ENCODE measurements around the gene ATP1B1. TPM values are rescaled to one million over a fixed set of nuclear protein-coding genes. Genes with fewer than 3 reads are reported as not detected.

ATP1B1 gene
- total RNA-seq, 1 experiment from 2014 or later: 48.6 TPM

- ATAC-seq (no peak), DNase-seq (ENCODE audit: low read depth, low spot score) (no peak)
- BruUV-seq (replicated peaks): no TSS peak
- Histone ChIP-seq H3K27me3 (ENCODE audit: insufficient read depth, low read length) (no peaks in the 10 kb centered on the region), H2AFZ (ENCODE audit: low read depth, low read length, poor library complexity, severe bottlenecking) (no peak overlapping the region), H3K4me2 (ENCODE audit: low read length) (no peak overlapping the region), H3K4me3 (replicated peaks in 1 of 2; ENCODE audit: low read depth in 1 of 2, low read length in 2 of 2) (no peak overlapping the region), H3K9me3 (ENCODE audit: control insufficient read depth in 1 of 2, insufficient read depth in 1 of 2, low read depth in 1 of 2, low read length in 2 of 2) (no peaks in the 10 kb centered on the region), H3K9ac (ENCODE audit: low read length) (no peak overlapping the region), H3K9me2 (ENCODE audit: insufficient read depth) (no peaks in the 10 kb centered on the region), H4K20me1 (ENCODE audit: insufficient read depth) (no peaks in the 10 kb centered on the region), H3K27ac (ENCODE audit: low read depth, low read length) (no peak overlapping the region), H3K79me2 (ENCODE audit: insufficient read depth, low read length) (no peaks in the 10 kb centered on the region), H3K4me1 (ENCODE audit: control insufficient read depth in 1 of 2, insufficient read depth in 2 of 2, low read length in 2 of 2) (peaks cover 0 to 11% of the 10 kb centered on the region in 2 experiments; a peak in 3 of 4 replicates), H3K36me3 (ENCODE audit: control insufficient read depth in 1 of 2, insufficient read depth in 2 of 2, low read length in 2 of 2) (no peaks in the 10 kb centered on the region)
- ChIA-PET POLR2A (no interaction called here), RAD21 (ENCODE audit: low non-redundant PET in 1 of 2, low total read pairs in 2 of 2, uncharacterized antibody in 2 of 2, unreplicated experiment in 2 of 2) (no interaction called here), CTCF (no interaction called here)
- TF ChIP-seq CBX3 (IDR thresholded peaks at IDR 0.05; ENCODE audit: low read depth): no peak
- no peak for TF ChIP-seq TCF7L2 (IDR thresholded peaks at IDR 0.05; ENCODE audit: borderline replicate concordance, extremely low read depth, insufficient read depth, insufficient read length)
- no peak for TF ChIP-seq SRF (IDR thresholded peaks at IDR 0.05; ENCODE audit: low read depth)
- no peak for TF ChIP-seq JUND (IDR thresholded peaks at IDR 0.05)
- TF ChIP-seq EZH2phosphoT487 (IDR thresholded peaks at IDR 0.05; ENCODE audit: borderline replicate concordance): no peak
- TF ChIP-seq EGR1 (IDR thresholded peaks at IDR 0.05; ENCODE audit: low read depth): no peak
- no peak for TF ChIP-seq SP1 (IDR thresholded peaks at IDR 0.05; ENCODE audit: low read depth)
- TF ChIP-seq, protein P1, sequence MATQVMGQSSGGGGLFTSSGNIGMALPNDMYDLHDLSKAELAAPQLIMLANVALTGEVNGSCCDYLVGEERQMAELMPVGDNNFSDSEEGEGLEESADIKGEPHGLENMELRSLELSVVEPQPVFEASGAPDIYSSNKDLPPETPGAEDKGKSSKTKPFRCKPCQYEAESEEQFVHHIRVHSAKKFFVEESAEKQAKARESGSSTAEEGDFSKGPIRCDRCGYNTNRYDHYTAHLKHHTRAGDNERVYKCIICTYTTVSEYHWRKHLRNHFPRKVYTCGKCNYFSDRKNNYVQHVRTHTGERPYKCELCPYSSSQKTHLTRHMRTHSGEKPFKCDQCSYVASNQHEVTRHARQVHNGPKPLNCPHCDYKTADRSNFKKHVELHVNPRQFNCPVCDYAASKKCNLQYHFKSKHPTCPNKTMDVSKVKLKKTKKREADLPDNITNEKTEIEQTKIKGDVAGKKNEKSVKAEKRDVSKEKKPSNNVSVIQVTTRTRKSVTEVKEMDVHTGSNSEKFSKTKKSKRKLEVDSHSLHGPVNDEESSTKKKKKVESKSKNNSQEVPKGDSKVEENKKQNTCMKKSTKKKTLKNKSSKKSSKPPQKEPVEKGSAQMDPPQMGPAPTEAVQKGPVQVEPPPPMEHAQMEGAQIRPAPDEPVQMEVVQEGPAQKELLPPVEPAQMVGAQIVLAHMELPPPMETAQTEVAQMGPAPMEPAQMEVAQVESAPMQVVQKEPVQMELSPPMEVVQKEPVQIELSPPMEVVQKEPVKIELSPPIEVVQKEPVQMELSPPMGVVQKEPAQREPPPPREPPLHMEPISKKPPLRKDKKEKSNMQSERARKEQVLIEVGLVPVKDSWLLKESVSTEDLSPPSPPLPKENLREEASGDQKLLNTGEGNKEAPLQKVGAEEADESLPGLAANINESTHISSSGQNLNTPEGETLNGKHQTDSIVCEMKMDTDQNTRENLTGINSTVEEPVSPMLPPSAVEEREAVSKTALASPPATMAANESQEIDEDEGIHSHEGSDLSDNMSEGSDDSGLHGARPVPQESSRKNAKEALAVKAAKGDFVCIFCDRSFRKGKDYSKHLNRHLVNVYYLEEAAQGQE (IDR thresholded peaks at IDR 0.05; ENCODE audit: low read depth): no peak
- no peak for TF ChIP-seq EZH2 (IDR thresholded peaks at IDR 0.05)
- no peak for TF ChIP-seq POLR2AphosphoS5 (IDR thresholded peaks at IDR 0.05; ENCODE audit: low read depth, low read length)
- TF ChIP-seq, protein P2, sequence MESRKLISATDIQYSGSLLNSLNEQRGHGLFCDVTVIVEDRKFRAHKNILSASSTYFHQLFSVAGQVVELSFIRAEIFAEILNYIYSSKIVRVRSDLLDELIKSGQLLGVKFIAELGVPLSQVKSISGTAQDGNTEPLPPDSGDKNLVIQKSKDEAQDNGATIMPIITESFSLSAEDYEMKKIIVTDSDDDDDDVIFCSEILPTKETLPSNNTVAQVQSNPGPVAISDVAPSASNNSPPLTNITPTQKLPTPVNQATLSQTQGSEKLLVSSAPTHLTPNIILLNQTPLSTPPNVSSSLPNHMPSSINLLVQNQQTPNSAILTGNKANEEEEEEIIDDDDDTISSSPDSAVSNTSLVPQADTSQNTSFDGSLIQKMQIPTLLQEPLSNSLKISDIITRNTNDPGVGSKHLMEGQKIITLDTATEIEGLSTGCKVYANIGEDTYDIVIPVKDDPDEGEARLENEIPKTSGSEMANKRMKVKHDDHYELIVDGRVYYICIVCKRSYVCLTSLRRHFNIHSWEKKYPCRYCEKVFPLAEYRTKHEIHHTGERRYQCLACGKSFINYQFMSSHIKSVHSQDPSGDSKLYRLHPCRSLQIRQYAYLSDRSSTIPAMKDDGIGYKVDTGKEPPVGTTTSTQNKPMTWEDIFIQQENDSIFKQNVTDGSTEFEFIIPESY (IDR thresholded peaks at IDR 0.05; ENCODE audit: extremely low read depth, insufficient replicate concordance, low read length): no peak
- intact Hi-C loops (cut with micrococcal nuclease): no loop called here
These were observed 50.1 kb downstream of the ATP1B1 start for GRCh38 chr1:169156580-169156979.
